Right renal pelvis (tissue), 4 donors: ENCODE data around the gene KCNJ3. TPM values are rescaled to one million over a fixed set of nuclear protein-coding genes. Genes with fewer than 3 reads are reported as not detected.

Experiments used
- DNase-seq, 4 donors: peaks; one replicate each; pipeline ENCODE4 v3.0.0-alpha.2; 2013; ENCODE audit warnings: low read depth in 4 of 4, low spot score in 3 of 4, missing footprints in 1 of 4
- polyA plus RNA-seq, 4 donors: library from polyadenylated mRNA; unstranded; fragments of 120-200 nt; gene quantifications; one replicate each; pipeline ENCODE4 v1.2.1, GENCODE V29; 2013; ENCODE audit not compliant: insufficient read length in 4 of 4

The KCNJ3 gene
- polyA plus RNA-seq, result 1 to 10 TPM; 5.9 to 8.6 (median 7.8) TPM

- no peak for DNase-seq
These were observed at the start of gene KCNJ3 for GRCh38 chr2:154698296-154698720. Gene KCNJ3, plus strand, starts transcription at chr2:154698695. Its CDS starts 81 bp downstream, at chr2:154698776.

DNA sequence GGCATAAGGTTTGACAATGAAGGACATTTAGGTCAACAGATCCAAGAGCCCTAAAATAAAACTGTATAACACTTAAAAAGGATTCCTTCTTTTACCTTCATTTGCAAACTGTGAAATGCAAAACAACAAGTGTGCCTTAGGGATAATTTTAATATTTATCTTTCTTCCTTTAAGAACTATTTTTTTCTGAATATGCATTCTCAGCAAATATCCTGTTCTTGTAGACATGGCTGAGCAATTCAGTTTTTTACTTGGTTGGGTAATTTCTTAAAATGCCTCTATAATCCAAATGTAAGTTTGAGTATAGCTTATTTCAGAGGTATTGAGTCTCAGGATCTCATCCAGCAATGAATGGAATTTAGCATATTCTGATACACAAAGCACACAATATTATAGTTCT, 43.0 kb upstream of the KCNJ3 start:
- no peak for DNase-seq

GRCh38 chr2:154658854-154659253, 39.6 kb upstream of the KCNJ3 start:
- no peak for DNase-seq

GRCh38 chr2:154664248-154664647, 34.2 kb upstream of the KCNJ3 start:
- DNase-seq, result no peak

DNA sequence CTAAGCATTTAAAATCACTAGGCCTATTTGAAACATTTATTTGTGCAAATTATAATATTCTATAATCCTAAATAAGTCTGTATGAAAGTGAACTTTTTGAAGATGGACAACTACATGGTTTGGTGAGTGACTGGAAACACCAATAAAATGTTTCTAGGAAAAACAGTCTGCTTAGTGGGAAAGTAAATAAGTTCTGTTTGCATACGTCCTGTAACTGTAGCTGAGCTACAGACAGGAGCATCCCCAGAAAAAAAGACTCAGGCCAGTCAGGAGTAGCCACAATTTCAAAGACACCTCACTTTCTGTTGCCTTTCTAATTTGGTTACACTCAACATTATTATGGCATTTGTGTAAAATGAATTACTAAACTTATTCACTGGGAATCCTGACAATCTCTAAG, 28.4 kb upstream of the KCNJ3 start:
- no peak for DNase-seq

DNA sequence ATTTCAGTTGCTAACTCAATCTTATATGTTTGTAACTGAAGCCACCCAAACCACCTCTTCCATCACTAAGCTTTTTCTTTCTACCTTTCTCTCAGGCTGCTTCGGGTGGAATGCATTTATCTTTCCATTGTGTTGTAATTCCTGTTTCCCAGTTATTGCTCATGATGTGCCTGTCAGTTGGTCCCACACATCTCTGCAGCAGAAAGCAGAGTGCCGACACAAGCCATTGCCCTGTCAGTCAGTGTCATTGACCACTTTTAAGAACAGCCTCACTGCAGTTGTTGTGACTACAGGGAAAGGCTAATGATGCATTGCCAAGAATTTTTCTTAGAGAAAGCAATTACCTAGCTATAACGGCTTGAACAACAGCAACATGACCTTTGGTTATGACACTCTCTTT, 24.8 kb upstream of the KCNJ3 start:
- no peak for DNase-seq

DNA sequence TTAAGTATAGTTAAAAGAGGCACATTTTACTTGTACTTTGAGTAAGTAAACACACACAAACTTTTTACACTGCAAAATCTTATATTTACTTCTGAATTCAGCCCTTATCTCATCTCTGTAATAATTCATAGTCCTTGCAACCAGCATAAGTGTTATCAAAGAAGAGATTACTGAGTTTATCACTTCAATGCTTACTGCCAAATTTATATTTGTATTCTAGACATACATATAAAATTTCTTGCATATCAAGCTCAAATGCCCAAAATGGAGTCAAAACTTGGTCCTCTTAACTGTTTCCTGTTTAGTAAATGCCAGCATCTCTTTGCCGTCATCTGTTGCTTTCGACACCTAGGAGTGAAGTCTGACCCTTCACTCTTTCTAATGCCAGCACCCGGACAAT, 21.1 kb upstream of the KCNJ3 start:
- DNase-seq, result no peak

DNA sequence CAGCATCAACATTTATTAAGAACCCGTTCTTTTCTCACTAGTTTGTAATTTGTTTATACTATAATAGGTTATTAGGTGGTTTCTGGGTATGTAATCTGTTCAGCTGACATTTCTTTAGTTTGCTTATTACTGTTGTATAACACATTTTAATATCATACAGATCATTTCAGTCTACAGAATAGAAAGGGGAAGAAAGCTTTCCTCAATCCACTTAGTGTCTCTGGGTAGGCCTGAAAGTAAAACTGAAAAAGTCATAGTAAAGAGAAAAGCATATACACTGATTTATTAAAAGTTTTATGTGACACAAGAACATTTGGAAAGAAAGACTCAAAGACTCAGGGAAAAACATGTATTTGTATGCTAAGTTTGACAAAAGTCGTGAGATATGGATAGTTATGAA, 16.8 kb upstream of the KCNJ3 start:
- DNase-seq, result no peak

DNA sequence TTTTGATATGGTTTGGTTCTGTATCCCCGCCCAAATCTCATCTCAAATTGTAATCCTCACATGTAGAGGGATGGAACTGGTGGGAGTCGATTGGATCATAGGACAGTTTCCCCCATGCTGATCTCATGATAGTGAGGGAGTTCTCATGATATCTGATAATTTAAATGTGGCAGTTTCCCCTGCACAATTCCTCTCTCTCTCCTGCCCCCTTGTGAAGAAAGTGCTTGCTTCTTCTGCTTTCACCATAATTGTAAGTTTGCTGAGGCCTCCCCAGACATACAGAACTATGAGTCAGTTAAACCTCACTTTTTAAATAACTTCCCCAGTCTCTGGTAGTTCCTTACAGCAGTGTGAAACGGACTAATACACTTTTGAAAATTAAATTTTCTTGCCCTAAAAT, 12.3 kb upstream of the KCNJ3 start:
- no peak for DNase-seq

DNA sequence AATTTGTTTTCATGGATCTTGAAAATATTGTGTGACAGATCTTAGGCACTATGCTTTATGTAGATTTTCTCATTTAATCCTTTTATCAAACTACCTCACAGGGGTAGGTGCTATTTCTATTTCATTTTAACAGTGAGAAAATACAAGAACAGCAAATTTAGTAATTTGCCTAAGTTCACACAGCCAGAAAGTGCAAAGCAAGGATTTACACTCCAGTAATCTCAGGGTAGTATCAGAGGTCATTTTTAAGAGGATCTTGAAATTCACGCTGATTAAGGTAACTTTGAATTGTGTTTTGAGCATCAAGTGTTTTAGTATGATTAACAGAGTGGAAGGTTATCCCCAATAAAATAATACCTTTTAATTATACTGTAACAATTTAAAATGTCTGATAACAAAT, 10.1 kb upstream of the KCNJ3 start:
- DNase-seq, result no peak

- DNase-seq, result no peak
These were observed 9.3 kb upstream of the KCNJ3 start for GRCh38 chr2:154689158-154689557.

- DNase-seq, result no peak
These were observed 5.6 kb upstream of the KCNJ3 start for GRCh38 chr2:154692927-154693326.

- DNase-seq, result no peak
These were observed 4.7 kb upstream of the KCNJ3 start for GRCh38 chr2:154693741-154694340.

DNA sequence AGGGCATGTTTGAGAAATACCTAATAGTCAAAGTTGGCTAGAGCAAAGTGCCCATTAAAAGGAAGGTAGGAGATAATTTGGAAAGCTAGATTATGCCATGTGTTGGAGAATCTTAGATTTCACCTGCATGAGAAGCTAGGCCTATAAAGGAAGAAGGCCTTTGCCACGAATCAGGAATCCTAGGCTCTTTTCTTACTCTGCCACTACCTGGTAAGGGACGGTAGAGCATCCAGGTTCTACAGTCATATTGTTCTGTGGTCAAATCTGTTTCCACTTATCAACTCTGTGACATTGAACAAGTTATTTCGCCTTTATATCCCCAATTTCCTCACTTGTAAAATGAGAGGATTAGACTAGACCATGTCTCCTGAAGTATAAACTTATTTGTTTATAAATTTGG, 3.6 kb upstream of the KCNJ3 start:
- DNase-seq, result no peak

DNA sequence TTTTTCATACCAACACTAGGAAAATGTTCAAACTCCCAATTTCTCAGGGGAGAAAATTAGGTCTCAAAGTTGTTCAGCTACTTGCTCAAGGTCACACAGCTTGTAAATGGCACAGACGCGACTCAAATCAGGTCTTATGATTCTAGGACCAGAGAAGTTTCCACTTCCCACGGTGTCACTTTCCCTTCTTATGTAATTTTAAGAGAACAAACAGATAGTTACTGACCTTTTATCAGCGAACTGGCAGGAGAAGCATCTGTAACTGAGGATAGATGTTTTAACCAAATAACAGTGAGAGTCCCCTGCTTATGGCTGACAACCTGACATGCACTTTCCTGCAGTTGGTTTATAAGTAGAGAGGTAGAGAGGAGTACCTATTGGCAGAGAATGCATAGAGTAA, 2.1 kb upstream of the KCNJ3 start:
- DNase-seq, result no peak

GRCh38 chr2:154696810-154697417, 1.6 kb upstream of the KCNJ3 start:
- DNase-seq, result no peak

GRCh38 chr2:154697418-154698252, 860 bp upstream of the KCNJ3 start:
- DNase-seq, result no peak

DNA sequence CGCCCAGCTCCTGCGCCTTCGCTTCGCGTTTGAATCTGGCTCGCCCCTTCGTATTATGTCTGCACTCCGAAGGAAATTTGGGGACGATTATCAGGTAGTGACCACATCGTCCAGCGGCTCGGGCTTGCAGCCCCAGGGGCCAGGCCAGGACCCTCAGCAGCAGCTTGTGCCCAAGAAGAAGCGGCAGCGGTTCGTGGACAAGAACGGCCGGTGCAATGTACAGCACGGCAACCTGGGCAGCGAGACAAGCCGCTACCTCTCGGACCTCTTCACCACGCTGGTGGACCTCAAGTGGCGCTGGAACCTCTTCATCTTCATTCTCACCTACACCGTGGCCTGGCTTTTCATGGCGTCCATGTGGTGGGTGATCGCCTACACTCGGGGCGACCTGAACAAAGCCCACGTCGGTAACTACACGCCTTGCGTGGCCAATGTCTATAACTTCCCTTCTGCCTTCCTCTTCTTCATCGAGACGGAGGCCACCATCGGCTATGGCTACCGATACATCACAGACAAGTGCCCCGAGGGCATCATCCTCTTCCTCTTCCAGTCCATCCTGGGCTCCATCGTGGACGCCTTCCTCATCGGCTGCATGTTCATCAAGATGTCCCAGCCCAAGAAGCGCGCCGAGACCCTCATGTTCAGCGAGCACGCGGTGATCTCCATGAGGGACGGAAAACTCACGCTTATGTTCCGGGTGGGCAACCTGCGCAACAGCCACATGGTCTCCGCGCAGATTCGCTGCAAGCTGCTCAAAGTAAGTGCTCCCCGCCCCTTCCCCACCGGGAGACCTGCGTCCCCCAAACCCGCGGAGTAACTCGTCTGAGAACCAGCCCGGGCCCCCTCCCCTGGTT, 453 bp downstream of the KCNJ3 start:
- no peak for DNase-seq

DNA sequence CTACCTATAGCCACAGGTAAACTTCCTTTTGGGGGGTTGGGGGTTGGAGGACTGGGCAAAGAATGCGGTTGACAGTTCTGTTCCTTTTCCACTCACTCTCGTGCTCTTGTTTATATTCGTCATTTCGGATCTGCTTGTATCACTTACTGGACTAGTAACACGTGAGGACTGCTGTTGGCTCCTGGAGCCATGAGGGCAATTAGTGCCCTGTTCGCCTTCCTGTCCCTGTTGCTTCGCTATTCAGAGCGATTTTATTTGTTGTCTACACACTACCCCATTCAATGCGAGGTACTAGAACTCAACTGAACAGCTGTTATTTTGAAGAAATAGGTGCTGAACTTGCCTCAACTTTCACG, 1.1 kb downstream of the KCNJ3 start:
- DNase-seq, result no peak

- no peak for DNase-seq
These were observed 1.6 kb downstream of the KCNJ3 start for GRCh38 chr2:154700136-154700535.

DNA sequence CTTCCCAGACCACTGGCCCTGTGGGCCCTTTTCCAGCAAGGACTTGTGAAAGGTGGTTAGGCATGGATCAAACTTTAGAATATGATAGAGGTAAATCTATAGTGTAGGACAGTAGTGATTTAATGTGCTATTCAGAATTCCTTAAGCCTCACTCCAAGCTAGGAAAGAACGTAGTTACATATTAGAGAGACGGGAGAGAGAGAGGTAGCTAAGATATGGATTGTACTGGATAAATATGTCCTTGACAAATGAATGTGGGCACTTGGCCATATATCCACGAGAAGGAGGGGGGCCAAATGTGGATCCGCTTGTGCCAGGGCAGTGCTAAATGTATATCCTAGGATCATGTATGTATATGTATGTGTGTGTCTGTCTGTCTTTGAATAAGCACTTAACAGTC, 6.5 kb downstream of the KCNJ3 start:
- DNase-seq, result no peak
